Measurements from ENCODE around the gene ZNF614.
"Not testable (repeated sequence)": the region's sequence is repeated elsewhere in the genome, so short reads cannot be mapped to it uniquely, and the experiment has no call there.

ZNF614 gene

GRCh38 chr19:51986309-51987291 is 41.6 kb downstream of the ZNF614 start, which contains the start of gene ZNF350:
Gene ZNF350 (minus strand): TSS chr19:51986840. CDS start chr19:51974360, 12,480 bp downstream.
- DNase-seq = peak; percentile 91

GRCh38 chr19:51983361-51983760 is 44.8 kb downstream of the ZNF614 start:
- DNase-seq = no peak

DNA sequence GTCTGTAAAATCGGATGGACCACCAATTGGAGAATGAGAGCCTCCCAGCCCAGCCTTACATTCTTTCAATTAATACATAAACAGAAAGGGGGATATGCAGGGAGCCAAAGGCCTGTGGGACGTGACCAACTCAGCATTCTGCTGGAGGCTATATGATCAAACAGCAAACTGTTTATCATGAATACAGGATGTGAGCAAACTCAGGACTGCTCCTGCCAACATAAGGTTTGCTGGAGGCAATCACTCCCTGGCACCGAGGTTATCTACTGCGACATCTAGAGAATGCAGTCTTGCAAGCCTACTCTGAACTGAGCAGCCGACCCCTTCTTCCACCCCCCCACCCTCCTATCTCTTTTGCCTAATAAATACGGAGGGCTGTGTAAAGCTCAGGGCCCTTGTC is 47.3 kb downstream of the ZNF614 start:
- not testable (repeated sequence) for DNase-seq

DNA sequence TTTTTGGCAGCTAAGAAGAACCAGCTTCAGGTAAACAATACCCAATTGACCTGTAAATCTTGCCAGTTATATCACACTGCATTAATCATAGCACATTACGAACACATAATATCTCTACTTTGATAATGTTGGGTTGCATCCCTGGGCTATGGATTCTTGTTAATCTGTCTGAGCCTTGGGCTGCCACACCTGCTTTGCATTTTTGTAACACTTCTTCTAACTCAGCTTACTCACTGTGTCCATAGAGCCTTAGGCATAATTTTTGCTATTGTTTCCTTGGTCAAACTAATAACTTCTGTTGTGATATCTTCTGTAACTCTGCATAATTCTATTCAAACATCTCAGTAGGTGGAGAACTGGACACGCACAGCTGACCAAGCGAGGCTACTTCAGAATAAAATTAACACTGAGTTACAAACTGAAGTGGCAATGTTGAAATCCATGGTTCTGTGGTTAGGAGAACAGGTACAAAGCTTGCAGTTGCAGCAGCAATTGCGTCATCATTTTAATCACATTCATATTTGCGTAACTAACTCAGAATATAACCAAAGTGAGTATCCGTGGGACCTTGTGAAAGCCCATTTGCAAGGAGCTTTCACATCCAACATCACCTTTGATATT is 48.0 kb downstream of the ZNF614 start:
- no peak for DNase-seq

GRCh38 chr19:51978882-51979281 is 49.3 kb downstream of the ZNF614 start:
- DNase-seq = no peak

GRCh38 chr19:51977346-51977745 is 50.8 kb downstream of the ZNF614 start:
- DNase-seq = no peak

DNA sequence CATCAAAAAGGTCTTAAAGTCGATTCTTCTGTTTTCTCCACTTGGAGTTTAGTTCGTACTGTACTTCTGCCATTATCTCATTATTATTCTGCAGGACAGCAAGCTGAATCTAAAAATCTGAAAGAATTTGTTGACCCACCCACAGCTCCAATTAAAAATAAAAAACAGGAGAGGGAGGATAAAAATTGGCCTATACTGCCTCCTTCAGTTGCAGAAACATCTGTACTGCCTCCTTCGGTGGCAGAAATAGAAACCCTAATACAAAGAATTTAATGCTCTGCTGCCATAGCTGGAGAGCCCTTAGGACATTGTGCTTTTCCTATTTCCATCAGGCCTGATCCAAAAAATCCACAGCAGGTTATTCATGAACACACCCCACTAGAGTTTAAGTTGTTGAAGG is 51.3 kb downstream of the ZNF614 start:
- no peak for DNase-seq

DNA sequence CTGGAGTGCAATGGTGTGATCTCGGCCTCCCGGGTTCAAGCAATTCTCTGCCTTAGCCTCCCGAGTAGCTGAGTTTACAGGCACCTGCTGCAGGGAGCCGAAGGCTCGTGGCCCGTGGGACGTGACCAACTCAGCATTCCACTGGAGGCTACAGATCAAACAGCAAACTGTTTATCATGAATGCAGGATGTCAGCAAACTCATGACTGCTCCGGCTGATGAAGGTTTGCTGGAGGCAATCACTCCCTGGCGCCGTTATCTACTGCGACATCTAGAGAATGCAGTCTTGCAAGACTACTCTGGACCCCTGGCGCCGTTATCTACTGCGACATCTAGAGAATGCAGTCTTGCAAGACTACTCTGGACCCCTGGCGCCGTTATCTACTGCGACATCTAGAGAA is 52.4 kb downstream of the ZNF614 start:
- DNase-seq = not testable (repeated sequence)

DNA sequence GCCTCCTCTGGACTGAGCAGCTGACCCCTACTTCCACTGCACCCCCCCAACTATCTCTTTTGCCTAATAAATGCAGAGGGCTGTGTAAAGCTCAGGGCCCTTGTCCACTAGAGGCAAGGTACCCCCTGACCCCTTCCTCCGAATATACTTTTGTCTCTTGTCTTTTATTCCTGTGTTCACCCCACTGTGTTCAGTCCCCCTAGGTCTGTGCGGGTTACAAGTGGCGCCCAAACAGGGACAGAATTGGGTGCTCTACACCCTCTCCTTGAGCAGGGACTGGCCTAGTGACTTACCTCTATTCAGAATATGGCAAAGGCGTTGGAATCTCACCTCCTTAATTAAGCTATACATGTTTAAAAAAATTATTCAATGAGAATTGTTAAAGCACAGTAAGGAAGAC is 56.6 kb downstream of the ZNF614 start:
- no peak for DNase-seq

- no peak for DNase-seq
Observed at GRCh38 chr19:51970718-51971117, 57.5 kb downstream of the ZNF614 start.

- DNase-seq = no peak
Observed at GRCh38 chr19:51965583-51965982, 62.6 kb downstream of the ZNF614 start.
